H1 (cell line): ENCODE measurements around the gene ACAD11. TPM values are rescaled to one million over a fixed set of nuclear protein-coding genes. Genes with fewer than 3 reads are reported as not detected.

ENCODE experiments used
- CTCF ChIA-PET: fragments of 300-600 bp; sonication (Branson Sonifier 250); formaldehyde crosslinking; loops from one replicate; lab custom pipeline; 2021; ENCODE audit not compliant: partially characterized antibody; lab: Charles Lee
- POLR2A ChIA-PET: fragments of 300-600 bp; sonication (Branson Sonifier 250); formaldehyde crosslinking; loops from one replicate; lab custom pipeline; 2021; ENCODE audit warnings: inconsistent platforms; ENCODE audit not compliant: partially characterized antibody; lab: Charles Lee
- DNase-seq, 2 experiments: peaks; one replicate each; pipeline versions ENCODE4 v3.0.0 to v3.0.0-alpha.2; 2010 to 2022; ENCODE audit warnings: low spot score in 2 of 2, low read depth in 1 of 2, mixed read lengths in 1 of 2
- FAIRE-seq: peaks from 2 replicates; lab custom pipeline; 2011; peaks lifted over from hg19 to GRCh38; lab: Jason Lieb, UNC
- H2AFZ ChIP-seq: 2 replicates; pipeline ENCODE4 v1.8.1; 2012; ENCODE audit warnings: low read length, inconsistent platforms
- H2AK5ac ChIP-seq: 2 replicates; pipeline ENCODE4 v1.6.1; 2013; ENCODE audit warnings: low read depth, low read length
- H2BK120ac ChIP-seq: replicated peaks from 2 replicates; pipeline ENCODE3; 2013; ENCODE audit warnings: low read depth, low read length, inconsistent platforms
- H2BK12ac ChIP-seq: 2 replicates; pipeline ENCODE4 v1.6.1; 2013; ENCODE audit warnings: low read depth, low read length
- H2BK15ac ChIP-seq: 2 replicates; pipeline ENCODE4 v1.6.1; 2013; ENCODE audit warnings: low read length
- H2BK20ac ChIP-seq: 2 replicates; pipeline ENCODE4 v1.6.1; 2013; ENCODE audit warnings: low read length
- H2BK5ac ChIP-seq: 2 replicates; pipeline ENCODE4 v1.6.1; 2013; ENCODE audit warnings: low read depth, low read length
- H3K14ac ChIP-seq: 2 replicates; pipeline ENCODE4 v1.6.1; 2013; ENCODE audit warnings: inconsistent platforms; ENCODE audit not compliant: insufficient read length
- H3K18ac ChIP-seq: 2 replicates; pipeline ENCODE4 v1.6.1; 2013; ENCODE audit warnings: low read length; ENCODE audit errors: extremely low read depth
- H3K23ac ChIP-seq: 2 replicates; pipeline ENCODE4 v1.6.1; 2013; ENCODE audit warnings: inconsistent platforms; ENCODE audit not compliant: insufficient read length
- H3K23me2 ChIP-seq: 2 replicates; pipeline ENCODE4 v1.6.1; 2013; ENCODE audit warnings: low read depth, low read length
- H3K27ac ChIP-seq: 2 replicates; pipeline ENCODE4 v1.6.1; 2011; ENCODE audit warnings: low read depth, low read length, inconsistent platforms
- H3K27me3 ChIP-seq, 4 experiments: replicated peaks in 1 of 4; 1 replicate in 1 of 4; 2 replicates in 3 of 4; pipeline versions ENCODE4 v1.6.1 to v1.8.1; 2011 to 2013; ENCODE audit warnings: low read length in 3 of 4, mild to moderate bottlenecking in 3 of 4, inconsistent platforms in 2 of 4, mixed read lengths in 2 of 4, moderate library complexity in 1 of 4; ENCODE audit not compliant: control insufficient read depth in 3 of 4, insufficient read depth in 3 of 4; ENCODE audit errors: extremely low read depth in 1 of 4
- H3K36me3 ChIP-seq, 4 experiments: 2 replicates each; pipeline versions ENCODE4 v1.6.1 to v1.8.1; 2011 to 2013; ENCODE audit warnings: mild to moderate bottlenecking in 4 of 4, low read length in 3 of 4, moderate library complexity in 2 of 4, control low read depth in 1 of 4, inconsistent platforms in 1 of 4; ENCODE audit not compliant: insufficient read depth in 4 of 4, control insufficient read depth in 2 of 4
- H3K4ac ChIP-seq: replicated peaks from 2 replicates; pipeline ENCODE3; 2013; ENCODE audit warnings: low read length, low read depth, mixed read lengths, inconsistent platforms; ENCODE audit not compliant: insufficient read length
- H3K4me1 ChIP-seq, 4 experiments: replicated peaks in 1 of 4; 1 replicate in 1 of 4; 2 replicates in 3 of 4; pipeline versions ENCODE4 v1.6.1 to v1.8.1; 2011 to 2013; ENCODE audit warnings: low read length in 3 of 4, inconsistent platforms in 2 of 4, mixed read lengths in 1 of 4; ENCODE audit not compliant: insufficient read depth in 4 of 4, control insufficient read depth in 3 of 4
- H3K4me2 ChIP-seq, 2 experiments: 2 replicates each; pipeline versions ENCODE4 v1.6.1 to v1.8.1; 2011 to 2013; ENCODE audit warnings: low read depth in 2 of 2, low read length in 2 of 2, control low read depth in 1 of 2, inconsistent platforms in 1 of 2, mild to moderate bottlenecking in 1 of 2; ENCODE audit not compliant: insufficient read depth in 1 of 2
- H3K4me3 ChIP-seq, 4 experiments: fragments of 200-600, 300-600 bp in 1 of 4; sonication (generic), shearing (Covaris generic), sonication (Bioruptor Twin) in 1 of 4; 2 replicates each; pipeline versions ENCODE4 v1.5.1 to v1.8.1; 2011 to 2016; ENCODE audit warnings: low read length in 4 of 4, low read depth in 3 of 4, control low read depth in 2 of 4, inconsistent platforms in 2 of 4, mild to moderate bottlenecking in 2 of 4, mixed read lengths in 1 of 4, moderate library complexity in 1 of 4; ENCODE audit not compliant: insufficient read depth in 2 of 4; ENCODE audit errors: extremely low read depth in 1 of 4
- H3K56ac ChIP-seq: replicated peaks from 2 replicates; pipeline ENCODE3; 2013; ENCODE audit warnings: low read depth, mild to moderate bottlenecking, mixed read lengths, low read length, inconsistent platforms; ENCODE audit not compliant: insufficient read length
- H3K79me1 ChIP-seq: 2 replicates; pipeline ENCODE4 v1.6.1; 2013; ENCODE audit warnings: low read depth, low read length, control low read depth
- H3K79me2 ChIP-seq, 2 experiments: 2 replicates each; pipeline versions ENCODE4 v1.6.1 to v1.8.1; 2012 to 2013; ENCODE audit warnings: low read length in 2 of 2, mild to moderate bottlenecking in 2 of 2, inconsistent platforms in 1 of 2; ENCODE audit not compliant: insufficient read depth in 2 of 2, control insufficient read depth in 1 of 2
- H3K9ac ChIP-seq, 4 experiments: replicated peaks in 1 of 4; 1 replicate in 1 of 4; 2 replicates in 3 of 4; pipeline versions ENCODE4 v1.6.1 to v1.8.1; 2011 to 2013; ENCODE audit warnings: low read depth in 3 of 4, low read length in 3 of 4, control low read depth in 2 of 4, mild to moderate bottlenecking in 2 of 4, moderate library complexity in 2 of 4, inconsistent platforms in 1 of 4; ENCODE audit errors: extremely low read depth in 1 of 4
- H3K9me3 ChIP-seq, 2 experiments: 2 replicates each; pipeline versions ENCODE4 v1.6.1 to v1.8.1; 2012 to 2013; ENCODE audit warnings: mild to moderate bottlenecking in 2 of 2, moderate library complexity in 2 of 2, control low read depth in 1 of 2, inconsistent platforms in 1 of 2, low read depth in 1 of 2, low read length in 1 of 2, mixed read lengths in 1 of 2; ENCODE audit not compliant: insufficient read depth in 2 of 2
- H4K20me1 ChIP-seq, 2 experiments: replicated peaks in 1 of 2; 2 replicates each; pipeline versions ENCODE3 to v1.8.1; 2011 to 2013; ENCODE audit warnings: inconsistent platforms in 2 of 2, low read length in 2 of 2, mild to moderate bottlenecking in 1 of 2; ENCODE audit not compliant: insufficient read depth in 2 of 2, control insufficient read depth in 1 of 2
- H4K5ac ChIP-seq: 2 replicates; pipeline ENCODE4 v1.6.1; 2013; ENCODE audit warnings: low read length, low read depth, mixed read lengths, inconsistent platforms; ENCODE audit not compliant: insufficient read length
- H4K8ac ChIP-seq: 2 replicates; pipeline ENCODE4 v1.8.0; 2013; ENCODE audit warnings: mild to moderate bottlenecking, moderate library complexity, low read length, inconsistent platforms; ENCODE audit not compliant: insufficient read depth; ENCODE audit errors: extremely low read depth
- H4K91ac ChIP-seq: replicated peaks from 2 replicates; pipeline ENCODE3; 2013; ENCODE audit warnings: low read length, mixed read lengths, inconsistent platforms; ENCODE audit not compliant: insufficient read length
- ASH2L ChIP-seq: fragments of 200-600, 300-600 bp; sonication (generic); IDR thresholded peaks from one replicate; pipeline ENCODE4 v1.7.1; 2017; ENCODE audit warnings: low read length
- BRCA1 ChIP-seq: IDR thresholded peaks from 2 replicates; pipeline ENCODE4 v1.6.1; 2012; ENCODE audit warnings: low read depth, low read length, improper control_type of control experiment
- HDAC6 ChIP-seq: IDR thresholded peaks from one replicate; pipeline ENCODE4 v1.7.1; 2012; ENCODE audit warnings: low read depth, mild to moderate bottlenecking, inconsistent platforms, low read length, moderate library complexity
- RBBP5 ChIP-seq: IDR thresholded peaks from 2 replicates; pipeline ENCODE4 v1.7.1; 2012; ENCODE audit warnings: low read depth, mild to moderate bottlenecking, inconsistent platforms, low read length, moderate library complexity, borderline replicate concordance
- SIN3A ChIP-seq, 2 experiments: IDR thresholded peaks in 1 of 2; conservative IDR thresholded peaks in 1 of 2; 2 replicates each; pipeline ENCODE4 v1.6.1; 2011 to 2012; ENCODE audit warnings: low read length in 2 of 2, improper control_type of control experiment in 1 of 2, low read depth in 1 of 2, mild to moderate bottlenecking in 1 of 2
- SUZ12 ChIP-seq: fragments of 200-600 bp; sonication (generic); IDR thresholded peaks from 2 replicates; pipeline ENCODE4 v1.6.1; 2012; ENCODE audit warnings: mild to moderate bottlenecking, inconsistent platforms, low read length, moderate library complexity, mixed read lengths
- TEAD4 ChIP-seq: IDR thresholded peaks from 2 replicates; pipeline ENCODE4 v1.6.1; 2012; ENCODE audit warnings: low read depth, low read length, inconsistent platforms, mixed read lengths
- polyA plus RNA-seq, 7 experiments: library from polyadenylated mRNA; depleted of rRNA in 3 of 7; stranded (reverse) in 5 of 7; unstranded in 2 of 7; fragments of >200 nt in 5 of 7; fragments of 200-250 nt in 2 of 7; gene quantifications; 1 replicate in 5 of 7; 2 replicates in 1 of 7; 4 replicates in 1 of 7; pipeline versions ENCODE4 v1.2.1 to v1.2.3, GENCODE V29; 2011 to 2013; ENCODE audit warnings: missing spikeins in 2 of 7, mixed read lengths in 2 of 7
- total RNA-seq: library from RNA; stranded (reverse); fragmentation: NEBNext Ultra II Directional; extraction: Animal tissue kit (Norgen Biotek cat#: 25700); gene quantifications from 2 replicates; pipeline ENCODE4 v1.2.1, GENCODE V29; 2021

ACAD11 gene
- total and polyA plus RNA-seq, 2 of the 8 experiments (the other 6 are each of a cell fraction or from before 2014, with no cell fraction given) = 5.5 to 11.0 TPM

DNA sequence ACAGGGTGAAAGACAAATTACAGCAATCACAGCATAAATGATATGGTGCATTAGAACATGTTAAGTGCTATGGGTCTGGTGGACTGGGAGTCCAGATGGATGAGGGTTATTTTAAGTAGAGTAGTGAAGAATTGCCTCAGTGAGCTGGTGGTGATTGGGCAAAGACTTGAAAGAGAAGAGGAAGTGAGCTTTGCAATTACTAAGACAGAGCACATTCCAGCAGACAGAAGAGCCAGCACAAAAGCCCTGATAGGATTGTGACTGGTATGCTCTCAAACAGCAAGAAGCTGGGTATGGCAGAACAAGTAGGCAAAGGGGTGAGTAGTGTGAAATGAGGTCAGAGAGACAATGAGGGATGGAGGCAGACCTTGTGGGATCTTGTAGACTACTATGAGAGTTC is 64.6 kb downstream of the ACAD11 start:
- ChIA-PET CTCF (interaction anchor here (0.6 to 2.2 kb wide), 5 partner anchors 23 to 984 kb away, joined by 3 to 12 read pairs (median 4); no protein-coding TSS in a partner anchor), POLR2A (interaction anchor here (1.2 kb wide), 1 partner anchor 11 kb away, joined by 3 read pairs; no protein-coding TSS in a partner anchor)
- Histone ChIP-seq H3K4me2 (no peak overlapping the region), H3K27ac (no peak overlapping the region), H2AK5ac (no peak overlapping the region), H3K79me2 (no peaks in the 10 kb centered on the region), H3K27me3 (no peaks in the 10 kb centered on the region), H2BK20ac (no peak overlapping the region), H3K23me2 (no peaks in the 10 kb centered on the region), H4K5ac (no peak overlapping the region), H2BK12ac (no peak overlapping the region), H3K9me3 (no peaks in the 10 kb centered on the region), H2BK120ac (no peak overlapping the region), H3K23ac (no peak overlapping the region), H3K18ac (no peak overlapping the region), H3K4me3 (no peak overlapping the region), H3K14ac (no peak overlapping the region), H4K91ac (no peak overlapping the region), H3K4ac (no peak overlapping the region), H3K9ac (peak overlapping the region in 1 of 4 experiments; percentile 24; a peak in 1 of 7 replicates), H2BK5ac (no peak overlapping the region), H2AFZ (no peak overlapping the region), H3K56ac (no peak overlapping the region), H4K8ac (no peak overlapping the region), H4K20me1 (no peaks in the 10 kb centered on the region), H2BK15ac (no peak overlapping the region), H3K79me1 (no peaks in the 10 kb centered on the region), H3K4me1 (no peaks in the 10 kb centered on the region; a peak in 1 of 7 replicates), H3K36me3 (no peaks in the 10 kb centered on the region)
- no peak for TF ChIP-seq HDAC6
- peak; percentile 54 for TF ChIP-seq TEAD4
- no peak for TF ChIP-seq SIN3A (conservative IDR thresholded peaks at IDR 0.05 in 1 of 2, IDR thresholded peaks at IDR 0.05 in 1 of 2; ENCODE audit: low read depth in 1 of 2, low read length in 2 of 2)
- no peak for TF ChIP-seq BRCA1
- no peak for TF ChIP-seq SUZ12
- TF ChIP-seq ASH2L = no peak
- TF ChIP-seq RBBP5 = no peak
- DNase-seq = no peak
- FAIRE-seq = no peak
